IMR-90 (cell line): ENCODE measurements around the gene ADCYAP1R1. TPM values are rescaled to one million over a fixed set of nuclear protein-coding genes. Genes with fewer than 3 reads are reported as not detected.

Source experiments
- ATAC-seq: fragments of 200-7000 bp; cut with Tn5 transposase; 2 replicates; pipeline ENCODE4 v1.9.1; 2020; ENCODE audit warnings: low read depth, mild to moderate bottlenecking, moderate library complexity
- BruUV-seq: library from RNA; stranded (reverse); fragments of 400-500 nt; replicated peaks from 2 replicates; lab custom pipeline; 2021; lab: Mats Ljungman, UMichigan
- CTCF ChIA-PET: fragments of 300-600 bp; formaldehyde crosslinking; extraction: SDS; loops from one replicate; lab custom pipeline; 2021; ENCODE audit warnings: antibody characterized with exemption; lab: Yijun Ruan, JAX
- POLR2A ChIA-PET: fragments of 300-600 bp; sonication (Branson Sonifier 250); formaldehyde crosslinking; loops from one replicate; lab custom pipeline; 2022; ENCODE audit warnings: antibody characterized with exemption; ENCODE audit not compliant: unreplicated experiment; lab: Charles Lee
- DNase-seq: peaks from one replicate; pipeline ENCODE4 v3.0.0; 2013
- H2AFZ ChIP-seq: replicated peaks from 2 replicates; pipeline ENCODE3; 2013; ENCODE audit warnings: low read length, mild to moderate bottlenecking; ENCODE audit not compliant: poor library complexity
- H2AK5ac ChIP-seq: 2 replicates; pipeline ENCODE4 v1.6.1; 2013; ENCODE audit warnings: low read depth, low read length, inconsistent platforms
- H2AK9ac ChIP-seq: replicated peaks from 2 replicates; pipeline ENCODE3; 2013; ENCODE audit warnings: mild to moderate bottlenecking, low read depth, low read length, moderate library complexity; ENCODE audit not compliant: poor library complexity
- H2BK120ac ChIP-seq: 2 replicates; pipeline ENCODE4 v1.6.1; 2013; ENCODE audit warnings: low read depth, low read length, inconsistent platforms
- H2BK15ac ChIP-seq: 3 replicates; pipeline ENCODE4 v1.6.1; 2013; ENCODE audit warnings: low read depth, low read length, inconsistent platforms
- H2BK20ac ChIP-seq: 2 replicates; pipeline ENCODE4 v1.6.1; 2013; ENCODE audit warnings: low read depth, mild to moderate bottlenecking, inconsistent platforms, low read length, moderate library complexity
- H2BK5ac ChIP-seq: 2 replicates; pipeline ENCODE4 v1.6.1; 2013; ENCODE audit warnings: mild to moderate bottlenecking, low read depth, low read length, inconsistent platforms; ENCODE audit not compliant: poor library complexity, severe bottlenecking
- H3K14ac ChIP-seq: replicated peaks from 2 replicates; pipeline ENCODE4 v1.6.1; 2013; ENCODE audit warnings: low read depth, low read length, inconsistent platforms
- H3K18ac ChIP-seq: 2 replicates; pipeline ENCODE4 v1.6.1; 2013; ENCODE audit warnings: low read depth, low read length, control low read depth
- H3K23ac ChIP-seq: 2 replicates; pipeline ENCODE4 v1.6.1; 2013; ENCODE audit warnings: low read depth, low read length, inconsistent platforms
- H3K27ac ChIP-seq: 2 replicates; pipeline ENCODE4 v1.5.1; 2013; ENCODE audit warnings: mild to moderate bottlenecking, control low read depth, low read length; ENCODE audit not compliant: insufficient read depth
- H3K27me3 ChIP-seq: 2 replicates; pipeline ENCODE4 v1.6.1; 2013; ENCODE audit warnings: low read length; ENCODE audit not compliant: control insufficient read depth, insufficient read depth
- H3K36me3 ChIP-seq: 2 replicates; pipeline ENCODE4 v1.6.1; 2013; ENCODE audit warnings: low read length, mixed read lengths; ENCODE audit not compliant: control insufficient read depth, insufficient read depth
- H3K4ac ChIP-seq: 2 replicates; pipeline ENCODE4 v1.6.1; 2013; ENCODE audit warnings: low read depth, low read length, inconsistent platforms
- H3K4me1 ChIP-seq: 2 replicates; pipeline ENCODE4 v1.6.1; 2013; ENCODE audit warnings: low read length, mixed read lengths; ENCODE audit not compliant: control insufficient read depth, insufficient read depth
- H3K4me2 ChIP-seq: 2 replicates; pipeline ENCODE4 v1.6.1; 2013; ENCODE audit warnings: low read depth, mild to moderate bottlenecking, control low read depth, low read length, moderate library complexity
- H3K4me3 ChIP-seq: 2 replicates; pipeline ENCODE4 v1.5.1; 2013; ENCODE audit warnings: low read depth, mild to moderate bottlenecking, control low read depth, low read length, moderate library complexity; ENCODE audit not compliant: insufficient read depth
- H3K56ac ChIP-seq: 2 replicates; pipeline ENCODE4 v1.6.1; 2013; ENCODE audit warnings: low read length, inconsistent platforms; ENCODE audit not compliant: insufficient read depth; ENCODE audit errors: extremely low read depth
- H3K79me1 ChIP-seq, 2 experiments: 2 replicates each; pipeline ENCODE4 v1.6.1; 2013; ENCODE audit warnings: low read length in 2 of 2, inconsistent platforms in 1 of 2, low read depth in 1 of 2
- H3K9ac ChIP-seq: 2 replicates; pipeline ENCODE4 v1.6.1; 2013; ENCODE audit warnings: low read depth, low read length, control low read depth
- H3K9me1 ChIP-seq: 2 replicates; pipeline ENCODE4 v1.6.1; 2013; ENCODE audit warnings: low read length, inconsistent platforms; ENCODE audit not compliant: insufficient read depth
- H3K9me3 ChIP-seq: 2 replicates; pipeline ENCODE4 v1.6.1; 2013; ENCODE audit warnings: low read length; ENCODE audit not compliant: control insufficient read depth, insufficient read depth
- H4K20me1 ChIP-seq: 2 replicates; pipeline ENCODE4 v1.6.1; 2013; ENCODE audit warnings: low read length, inconsistent platforms; ENCODE audit not compliant: insufficient read depth
- H4K5ac ChIP-seq: 2 replicates; pipeline ENCODE4 v1.6.1; 2013; ENCODE audit warnings: mild to moderate bottlenecking, low read depth, low read length, control low read depth
- H4K8ac ChIP-seq, 2 experiments: 2 replicates each; pipeline ENCODE4 v1.6.1; 2013; ENCODE audit warnings: low read depth in 2 of 2, low read length in 2 of 2, control low read depth in 1 of 2, inconsistent platforms in 1 of 2
- H4K91ac ChIP-seq: 2 replicates; pipeline ENCODE4 v1.6.1; 2013; ENCODE audit warnings: low read depth, low read length, inconsistent platforms; ENCODE audit not compliant: insufficient read depth
- BHLHE40 ChIP-seq: fragments of 150-350 bp; IDR thresholded peaks from 2 replicates; pipeline ENCODE4 v1.6.1; 2016; ENCODE audit warnings: mild to moderate bottlenecking, low read depth, low read length
- CHD1 ChIP-seq: IDR thresholded peaks from 2 replicates; pipeline ENCODE4 v1.6.1; 2012; ENCODE audit warnings: low read depth, low read length, improper control_type of control experiment
- CTCF ChIP-seq: conservative IDR thresholded peaks from 2 replicates; pipeline ENCODE4 v1.5.1; 2012; ENCODE audit warnings: mild to moderate bottlenecking, low read depth, low read length, improper control_type of control experiment
- MAFK ChIP-seq: IDR thresholded peaks from 2 replicates; pipeline ENCODE4 v1.6.1; 2012; ENCODE audit warnings: low read depth, low read length, improper control_type of control experiment
- MAZ ChIP-seq: IDR thresholded peaks from 2 replicates; pipeline ENCODE4 v1.6.1; 2012; ENCODE audit warnings: low read depth, mild to moderate bottlenecking, low read length, improper control_type of control experiment, moderate library complexity, borderline replicate concordance
- MXI1 ChIP-seq: IDR thresholded peaks from 2 replicates; pipeline ENCODE4 v1.6.1; 2012; ENCODE audit warnings: low read depth, mild to moderate bottlenecking, low read length, moderate library complexity, borderline replicate concordance
- NFE2L2 ChIP-seq: fragments of 150-350 bp; IDR thresholded peaks from 2 replicates; pipeline ENCODE4 v1.6.1; 2016; ENCODE audit warnings: low read depth, mild to moderate bottlenecking, low read length
- POLR2A ChIP-seq: IDR thresholded peaks from 2 replicates; pipeline ENCODE4 v1.6.1; 2012; ENCODE audit warnings: mild to moderate bottlenecking, low read depth, low read length
- RAD21 ChIP-seq: IDR thresholded peaks from 2 replicates; pipeline ENCODE4 v1.6.1; 2012; ENCODE audit warnings: low read length, improper control_type of control experiment
- RCOR1 ChIP-seq: IDR thresholded peaks from 2 replicates; pipeline ENCODE4 v1.6.1; 2012; ENCODE audit warnings: mild to moderate bottlenecking, low read length, improper control_type of control experiment; ENCODE audit not compliant: insufficient replicate concordance
- RFX5 ChIP-seq: IDR thresholded peaks from 2 replicates; pipeline ENCODE4 v1.8.0; 2012; ENCODE audit warnings: low read depth, mild to moderate bottlenecking, low read length, moderate library complexity
- SMC3 ChIP-seq: fragments of 150-350 bp; IDR thresholded peaks from 2 replicates; pipeline ENCODE4 v1.6.1; 2016; ENCODE audit warnings: low read depth, mild to moderate bottlenecking, antibody characterized with exemption, low read length, moderate library complexity
- USF2 ChIP-seq: fragments of 150-350 bp; IDR thresholded peaks from 2 replicates; pipeline ENCODE4 v1.6.1; 2017; ENCODE audit warnings: mild to moderate bottlenecking, antibody characterized with exemption, low read length, low read depth
- WGBS, 2 experiments: methylation state at CpG; one replicate each; pipeline versions ENCODE4 v1.1.5 to v1.1.7; 2013; ENCODE audit warnings: missing lambda C conversion rate in 2 of 2; ENCODE audit not compliant: insufficient read length in 1 of 2; ENCODE audit errors: extremely low coverage in 2 of 2; 5-methylcytosine and 5-hydroxymethylcytosine counted together
- dilution Hi-C: fragments of 300-500 bp; cut with HindIII; formaldehyde crosslinking; loops from one replicate; pipeline ENCODE4 v1.14.3; 2018; ENCODE audit warnings: low sequenced_read_pairs; ENCODE audit not compliant: unreplicated experiment
- in situ Hi-C: fragments of 300-500 bp; cut with MboI; formaldehyde crosslinking; loops from 3 replicates; pipeline ENCODE4 v1.14.3; 2019; ENCODE audit warnings: low sequenced_read_pairs, inconsistent platforms, mixed read lengths
- intact Hi-C: fragments of 100-400 bp; cut with micrococcal nuclease; formaldehyde crosslinking; loops from 2 replicates; pipeline ENCODE4 v1.10.0; 2022
- polyA plus RNA-seq, 3 experiments: library from polyadenylated mRNA; depleted of rRNA; stranded (reverse); fragments of >200 nt; gene quantifications; 2 replicates each; pipeline ENCODE4 v1.2.3, GENCODE V29; 2012; ENCODE audit warnings: low replicate concordance in 1 of 3
- total RNA-seq: library from RNA; depleted of rRNA; stranded (reverse); fragments of >200 nt; gene quantifications from 2 replicates; pipeline ENCODE4 v1.2.3, GENCODE V29; 2012

Gene ADCYAP1R1
- total and polyA plus RNA-seq, 2 of the 4 experiments (the other 2 are of a cell fraction), result not detected

DNA sequence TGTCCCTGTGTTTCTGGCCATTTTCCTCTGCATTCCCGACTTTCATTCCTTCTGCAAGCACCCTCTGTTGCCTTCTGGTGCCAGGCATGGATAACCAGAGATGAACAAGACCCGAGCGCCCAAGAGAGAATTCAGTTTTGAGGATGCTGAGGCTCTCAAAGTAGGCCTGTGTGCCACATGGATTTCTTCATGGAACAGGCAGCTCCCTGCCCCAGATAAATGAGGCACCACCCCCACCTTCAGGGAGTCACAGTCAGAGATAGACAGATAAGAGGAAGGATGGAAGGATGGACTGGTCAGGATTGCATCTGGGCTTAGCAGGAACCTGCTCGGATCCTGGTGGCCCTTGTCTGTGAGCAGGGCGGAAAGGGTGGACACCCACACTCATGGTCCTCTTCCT lies 49.4 kb downstream of the ADCYAP1R1 start:
- TF ChIP-seq RFX5 (no peak), MAZ (no peak), RAD21 (no peak), RCOR1 (no peak), CTCF (no peak), CHD1 (no peak), BHLHE40 (no peak), USF2 (no peak), MAFK (no peak), NFE2L2 (no peak), MXI1 (no peak), SMC3 (no peak), POLR2A (no peak)
- Histone ChIP-seq H3K27ac (no peak overlapping the region), H4K5ac (no peak overlapping the region), H2AFZ (no peak overlapping the region), H2BK5ac (no peak overlapping the region), H3K4ac (no peak overlapping the region), H3K14ac (no peak overlapping the region), H2BK120ac (no peak overlapping the region), H3K9me3 (no peaks in the 10 kb centered on the region), H2BK20ac (no peak overlapping the region), H3K4me2 (no peak overlapping the region), H3K4me1 (no peaks in the 10 kb centered on the region), H4K8ac (no peak overlapping the region), H3K56ac (no peak overlapping the region), H4K91ac (no peak overlapping the region), H3K9ac (no peak overlapping the region), H3K18ac (no peak overlapping the region), H2AK9ac (no peak overlapping the region), H3K23ac (no peak overlapping the region), H4K20me1 (no peaks in the 10 kb centered on the region; the same call in 1 of the 2 replicates), H3K27me3 (peaks cover 8% of the 10 kb centered on the region), H3K4me3 (no peak overlapping the region), H3K9me1 (no peaks in the 10 kb centered on the region), H2AK5ac (no peak overlapping the region), H3K36me3 (no peaks in the 10 kb centered on the region), H2BK15ac (no peak overlapping the region), H3K79me1 (no peaks in the 10 kb centered on the region)
- POLR2A ChIA-PET, result no interaction called here
- no CpG with 5 or more reads among the region's 5 CpGs for WGBS, 2 experiments
- DNase-seq (no peak), ATAC-seq (no peak)
- intact Hi-C loops (no loop called here), in situ Hi-C loops (no loop called here), dilution Hi-C loops (no loop called here)
- no TSS peak for BruUV-seq
- CTCF ChIA-PET, result no interaction called here
